Measurements from ENCODE around the gene TOMM20L. TPM values are rescaled to one million over a fixed set of nuclear protein-coding genes. Genes with fewer than 3 reads are reported as not detected.

TOMM20L gene
- total and polyA plus RNA-seq, 2 donors from 2014 or later: not detected

- Histone ChIP-seq H3K9me3 (ENCODE audit: control insufficient read depth in 2 of 3, insufficient read depth in 1 of 3, low read length in 3 of 3) (no peaks in the 10 kb centered on the region), H3K4me1 (ENCODE audit: control insufficient read depth in 2 of 3, insufficient read depth in 2 of 3, low read depth in 1 of 3, low read length in 3 of 3) (no peaks in the 10 kb centered on the region), H3K27me3 (ENCODE audit: control insufficient read depth, insufficient read depth, low read length) (no peaks in the 10 kb centered on the region), H3K4me3 (ENCODE audit: low read length in 3 of 3) (no peak overlapping the region), H3K9ac (ENCODE audit: low read length in 3 of 3) (no peak overlapping the region), H3K36me3 (ENCODE audit: control insufficient read depth in 2 of 3, insufficient read depth in 3 of 3, low read length in 3 of 3) (no peaks in the 10 kb centered on the region), H3K27ac (ENCODE audit: low read depth in 2 of 2, low read length in 2 of 2) (no peak overlapping the region)
- DNase-seq: no peak
- no peak for TF ChIP-seq CTCF (IDR thresholded peaks at IDR 0.05; ENCODE audit: borderline replicate concordance, extremely low read depth, insufficient read depth)
- intact Hi-C loops (cut with DNase I): no loop called here
- FAIRE-seq: no peak
These were observed 5.9 kb downstream of the TOMM20L start for GRCh38 chr14:58401587-58401986.

DNA sequence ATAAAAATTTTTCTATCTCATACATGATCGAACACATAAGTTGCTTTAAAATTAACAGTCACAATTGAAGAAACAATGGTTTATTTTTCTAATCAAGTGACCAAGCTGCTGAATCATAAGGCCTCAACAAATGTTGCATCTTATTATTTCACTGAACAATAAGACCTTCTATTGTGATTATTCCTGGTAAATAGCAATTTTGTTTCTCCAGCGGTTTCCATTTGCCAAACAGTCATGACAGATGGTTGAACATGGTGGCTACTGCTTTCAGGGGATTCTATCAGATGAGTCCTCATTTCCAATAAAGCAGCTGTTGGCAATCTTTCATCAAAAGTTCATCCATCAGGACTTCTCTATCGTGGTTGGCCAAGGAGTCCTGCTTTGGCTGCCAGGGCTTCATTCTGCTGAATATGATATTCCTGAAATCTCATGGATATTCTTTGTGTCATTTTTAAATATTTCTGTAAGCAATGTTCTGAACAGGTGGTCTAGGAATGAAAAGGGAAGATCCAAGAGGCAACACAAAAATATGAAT is 13.0 kb downstream of the TOMM20L start:
- Histone ChIP-seq H3K9ac (ENCODE audit: low read length in 3 of 3) (no peak overlapping the region), H3K4me3 (ENCODE audit: low read length in 3 of 3) (no peak overlapping the region), H3K9me3 (ENCODE audit: control insufficient read depth in 2 of 3, insufficient read depth in 1 of 3, low read length in 3 of 3) (no peaks in the 10 kb centered on the region), H3K27ac (ENCODE audit: low read depth in 2 of 2, low read length in 2 of 2) (no peak overlapping the region), H3K36me3 (ENCODE audit: control insufficient read depth in 2 of 3, insufficient read depth in 3 of 3, low read length in 3 of 3) (peaks cover 0 to 21% (median 7%) of the 10 kb centered on the region in 3 donors), H3K27me3 (ENCODE audit: control insufficient read depth, insufficient read depth, low read length) (no peaks in the 10 kb centered on the region), H3K4me1 (ENCODE audit: control insufficient read depth in 2 of 3, insufficient read depth in 2 of 3, low read depth in 1 of 3, low read length in 3 of 3) (no peaks in the 10 kb centered on the region)
- TF ChIP-seq CTCF (IDR thresholded peaks at IDR 0.05; ENCODE audit: borderline replicate concordance, extremely low read depth, insufficient read depth): no peak
- intact Hi-C loops (cut with DNase I): no loop called here
- FAIRE-seq (no peak), DNase-seq (no peak)

GRCh38 chr14:58414845-58415244 is 19.1 kb downstream of the TOMM20L start:
- FAIRE-seq (no peak), DNase-seq (no peak)
- Histone ChIP-seq H3K36me3 (ENCODE audit: control insufficient read depth in 2 of 3, insufficient read depth in 3 of 3, low read length in 3 of 3) (peaks cover 3 to 10% (median 7%) of the 10 kb centered on the region in 3 donors), H3K27me3 (ENCODE audit: control insufficient read depth, insufficient read depth, low read length) (no peaks in the 10 kb centered on the region), H3K9ac (ENCODE audit: low read length in 3 of 3) (no peak overlapping the region), H3K27ac (ENCODE audit: low read depth in 2 of 2, low read length in 2 of 2) (no peak overlapping the region), H3K4me1 (ENCODE audit: control insufficient read depth in 2 of 3, insufficient read depth in 2 of 3, low read depth in 1 of 3, low read length in 3 of 3) (no peaks in the 10 kb centered on the region), H3K4me3 (ENCODE audit: low read length in 3 of 3) (no peak overlapping the region), H3K9me3 (ENCODE audit: control insufficient read depth in 2 of 3, insufficient read depth in 1 of 3, low read length in 3 of 3) (peaks cover 0 to 1% (median 0%) of the 10 kb centered on the region in 3 donors)
- intact Hi-C loops (cut with DNase I): no loop called here
- TF ChIP-seq CTCF (IDR thresholded peaks at IDR 0.05; ENCODE audit: borderline replicate concordance, extremely low read depth, insufficient read depth): no peak

Data from kidney (tissue), 14 donors.